ENCODE results near the gene IFITM5. TPM values are rescaled to one million over a fixed set of nuclear protein-coding genes. Genes with fewer than 3 reads are reported as not detected.

IFITM5 gene
- total and polyA plus RNA-seq, 7 donors, result not detected

DNA sequence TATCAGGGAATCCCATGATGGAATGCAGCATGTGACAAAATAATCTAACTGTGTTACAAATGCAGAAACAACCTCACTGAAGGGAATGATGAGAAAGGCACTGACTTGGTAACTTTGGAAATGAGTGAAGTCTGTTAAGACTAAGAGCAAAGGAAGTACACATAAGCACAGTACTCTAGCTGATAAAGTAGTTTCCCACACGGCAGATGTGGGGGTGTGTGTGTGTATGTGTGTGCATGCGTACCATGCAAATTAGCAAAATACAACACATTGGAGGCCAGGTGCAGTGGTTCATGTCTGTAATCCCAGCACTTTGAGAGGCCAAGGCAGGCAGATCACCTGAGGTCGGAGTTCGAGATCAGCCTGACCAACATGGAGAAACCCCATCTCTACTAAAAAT lies 37.7 kb downstream of the IFITM5 start:
- 86 to 89% methylated on average over 4 of the region's 4 CpGs for WGBS, 2 donors
- Histone ChIP-seq H3K36me3 (no peaks in the 10 kb centered on the region), H3K4me3 (no peak overlapping the region), H3K4me1 (no peaks in the 10 kb centered on the region), H3K27me3 (no peaks in the 10 kb centered on the region), H3K27ac (no peak overlapping the region), H3K9me3 (peaks cover 0 to 3% (median 1%) of the 10 kb centered on the region in 4 donors)
- intact Hi-C loops (cut with DNase I), result no loop called here
- no peak for DNase-seq
- TF ChIP-seq CTCF (IDR thresholded peaks at IDR 0.05), result no peak
- TF ChIP-seq EP300 (IDR thresholded peaks at IDR 0.05), result no peak
- TF ChIP-seq POLR2A (IDR thresholded peaks at IDR 0.05), result no peak
- TF ChIP-seq POLR2AphosphoS5 (IDR thresholded peaks at IDR 0.05), result no peak

DNA sequence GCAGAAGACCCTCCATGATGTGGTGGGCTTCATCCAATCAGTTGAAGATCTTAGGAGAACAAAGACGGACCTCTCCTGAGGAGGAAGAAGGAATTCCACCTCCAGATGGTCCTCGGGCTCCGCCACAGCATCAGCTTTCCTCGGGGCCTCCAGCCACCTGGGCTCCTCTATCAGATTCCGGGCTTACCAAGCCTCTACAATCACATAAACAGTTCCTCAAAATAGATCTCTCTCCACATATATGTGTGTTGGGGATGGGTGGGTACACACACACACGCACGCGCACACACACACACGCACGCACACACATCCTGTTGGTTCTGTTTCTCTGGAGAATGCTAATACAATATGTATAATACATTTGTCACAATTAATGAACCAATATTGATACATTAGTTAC lies 39.9 kb downstream of the IFITM5 start:
- intact Hi-C loops (cut with DNase I), result no loop called here
- TF ChIP-seq EP300 (IDR thresholded peaks at IDR 0.05), result no peak
- TF ChIP-seq CTCF (IDR thresholded peaks at IDR 0.05), result no peak
- no peak for TF ChIP-seq POLR2AphosphoS5 (IDR thresholded peaks at IDR 0.05)
- no peak for TF ChIP-seq POLR2A (IDR thresholded peaks at IDR 0.05)
- Histone ChIP-seq H3K36me3 (no peaks in the 10 kb centered on the region), H3K27ac (no peak overlapping the region), H3K9me3 (peaks cover 0 to 3% (median 0%) of the 10 kb centered on the region in 4 donors), H3K4me1 (no peaks in the 10 kb centered on the region), H3K4me3 (no peak overlapping the region), H3K27me3 (no peaks in the 10 kb centered on the region)
- WGBS, 2 donors, result 62 to 83% methylated on average over 10 of the region's 10 CpGs
- no peak for DNase-seq

DNA sequence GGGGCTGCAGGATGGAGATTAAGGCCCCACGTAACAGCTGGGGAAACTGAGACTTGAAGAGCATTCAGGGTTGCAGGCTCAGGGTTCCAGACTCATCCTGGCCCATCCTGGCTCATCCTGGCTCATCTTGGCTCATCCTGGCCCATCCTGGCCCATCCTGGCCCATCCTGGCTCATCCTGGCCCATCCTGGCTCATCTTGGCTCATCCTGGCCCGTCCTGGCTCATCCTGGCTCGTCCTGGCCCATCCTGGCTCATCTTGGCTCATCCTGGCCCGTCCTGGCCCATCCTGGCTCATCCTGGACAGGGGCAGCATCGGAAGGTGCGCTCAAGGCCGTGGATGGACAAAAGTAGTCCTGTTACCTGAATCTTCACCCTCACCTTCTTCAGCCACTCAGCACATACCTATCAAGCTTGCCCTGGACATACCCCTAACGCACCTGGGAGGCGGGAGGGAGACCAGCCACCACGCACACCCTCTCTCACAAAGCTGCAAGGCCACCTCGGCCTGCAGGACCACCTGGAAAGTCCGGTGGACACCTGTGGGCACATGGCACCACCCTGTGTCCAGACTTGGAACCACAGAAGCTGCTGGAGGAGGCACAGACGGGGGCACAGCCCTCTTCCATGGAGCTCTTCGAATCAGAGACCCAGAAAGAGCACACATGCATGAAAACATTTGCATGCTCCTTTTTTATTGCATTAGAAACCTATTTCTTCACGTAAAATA lies 41.4 kb downstream of the IFITM5 start:
- Histone ChIP-seq H3K27ac (no peak overlapping the region), H3K4me1 (no peaks in the 10 kb centered on the region), H3K9me3 (peaks cover 0 to 3% (median 0%) of the 10 kb centered on the region in 4 donors), H3K4me3 (no peak overlapping the region), H3K36me3 (peaks cover 0 to 11% (median 0%) of the 10 kb centered on the region in 4 donors), H3K27me3 (no peaks in the 10 kb centered on the region)
- DNase-seq, result no peak
- WGBS, 2 donors, result 71 to 83% methylated on average over 15 of the region's 15 CpGs
- intact Hi-C loops (cut with DNase I), result no loop called here
- no peak for TF ChIP-seq POLR2AphosphoS5 (IDR thresholded peaks at IDR 0.05)
- no peak for TF ChIP-seq CTCF (IDR thresholded peaks at IDR 0.05)
- TF ChIP-seq EP300 (IDR thresholded peaks at IDR 0.05), result no peak
- TF ChIP-seq POLR2A (IDR thresholded peaks at IDR 0.05), result no peak

DNA sequence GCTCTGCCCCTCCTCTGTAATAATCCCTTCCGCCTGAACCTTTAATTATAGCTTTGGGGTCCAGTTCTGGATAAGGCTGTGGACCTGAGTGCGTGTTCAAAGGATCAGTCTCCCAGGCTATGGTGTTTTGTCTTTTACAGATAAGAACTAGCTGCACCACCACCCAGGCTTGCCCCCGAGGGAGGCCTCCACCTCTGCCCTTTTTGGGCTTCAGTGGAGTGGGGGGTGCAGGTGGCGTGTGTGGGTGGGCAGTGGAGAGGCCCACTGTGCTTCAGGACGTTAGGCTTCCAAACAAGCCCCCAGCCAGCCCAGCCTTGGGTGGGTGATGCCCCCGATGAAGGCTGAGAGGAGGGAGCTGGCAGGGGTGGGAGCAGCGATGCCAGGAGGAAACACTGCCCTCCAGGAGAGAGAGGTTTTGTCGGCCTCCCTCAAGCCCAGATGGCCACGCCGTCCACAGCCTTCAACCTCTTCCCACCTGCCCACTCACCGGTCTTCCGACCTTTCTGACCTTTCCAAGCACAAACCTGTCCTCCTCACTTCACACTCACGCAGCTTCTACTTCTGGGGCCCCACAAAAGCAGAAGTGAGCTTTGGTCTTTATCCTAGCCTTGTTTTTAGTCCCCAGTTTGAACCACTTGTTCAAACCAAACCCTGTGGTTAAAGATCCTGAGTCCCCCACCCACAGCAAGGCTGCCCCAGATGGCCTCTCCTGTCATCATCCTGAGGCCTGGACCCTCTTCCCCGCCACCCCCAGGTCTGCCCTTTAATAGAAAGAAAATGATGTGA lies 42.2 kb downstream of the IFITM5 start:
- H3K36me3 ChIP-seq, result peaks cover 0 to 19% (median 6%) of the 10 kb centered on the region in 4 donors
- no peak for DNase-seq
- H3K4me1 ChIP-seq, result no peaks in the 10 kb centered on the region
- no peak for TF ChIP-seq POLR2AphosphoS5 (IDR thresholded peaks at IDR 0.05)
- no peak for TF ChIP-seq EP300 (IDR thresholded peaks at IDR 0.05)
- TF ChIP-seq POLR2A (IDR thresholded peaks at IDR 0.05), result no peak
- TF ChIP-seq CTCF (IDR thresholded peaks at IDR 0.05), result no peak
- no peak overlapping the region for H3K27ac ChIP-seq
- H3K27me3 ChIP-seq, result no peaks in the 10 kb centered on the region
- peaks cover 0 to 3% (median 0%) of the 10 kb centered on the region in 4 donors for H3K9me3 ChIP-seq
- H3K4me3 ChIP-seq, result no peak overlapping the region
- 78 to 88% methylated on average over 14 of the region's 14 CpGs for WGBS, 2 donors
- intact Hi-C loops (cut with DNase I), result no loop called here

Data from sigmoid colon (tissue), 7 donors.